Measurements from ENCODE around the gene TPRN.

TPRN gene

DNA sequence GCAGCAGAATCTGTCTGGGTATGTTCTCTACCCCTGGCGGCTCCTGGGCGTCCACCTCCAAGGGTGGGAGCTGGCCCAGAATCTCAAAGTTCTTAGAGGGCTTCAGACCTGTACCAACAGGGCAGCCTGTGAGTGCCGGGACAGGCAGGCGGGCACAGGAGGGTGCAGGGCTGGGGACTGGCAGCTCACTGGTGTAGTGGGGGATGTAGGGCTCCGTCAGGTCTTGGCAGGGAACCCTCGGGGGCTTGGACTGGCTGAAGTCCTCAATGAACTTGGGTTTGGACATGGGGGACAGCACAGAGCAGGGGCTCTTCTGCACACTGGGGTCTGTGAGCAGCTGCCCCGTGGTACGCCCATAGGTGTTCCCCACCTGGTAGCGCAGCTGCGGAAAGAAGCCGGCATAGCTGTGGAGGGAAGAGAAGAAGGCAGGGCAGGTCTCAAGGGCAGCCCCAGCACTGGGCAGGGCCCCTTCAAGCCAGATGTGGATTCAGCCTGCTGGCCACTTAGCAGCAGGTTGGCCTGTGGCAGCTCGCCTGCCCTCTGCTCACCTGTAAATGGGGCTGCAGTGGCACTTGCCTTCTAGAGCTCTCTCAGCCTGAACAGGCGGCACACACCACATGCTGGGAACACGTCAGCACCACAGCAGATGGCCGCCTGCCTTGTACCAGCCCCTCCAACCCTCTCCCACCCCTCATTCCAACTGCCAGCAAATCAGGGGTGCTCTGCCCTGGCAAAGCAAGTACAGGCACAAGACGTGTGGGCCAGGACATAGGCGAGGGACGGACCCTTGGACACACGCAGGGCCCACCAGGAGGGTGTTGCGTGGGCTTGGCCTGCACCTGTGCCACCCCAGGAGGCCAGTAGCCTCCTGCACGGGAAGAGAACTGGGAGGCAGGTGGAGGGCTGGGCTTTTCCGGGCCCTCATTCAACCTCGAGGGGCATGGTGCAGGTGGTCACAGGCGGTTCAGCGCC lies 45.2 kb upstream of the TPRN start:
- H3K4me2 ChIP-seq (ENCODE audit: low read length) = no peak overlapping the region
- peaks cover 19% of the 10 kb centered on the region for H3K4me1 ChIP-seq (ENCODE audit: insufficient read depth, low read length, severe bottlenecking)
- H3F3A ChIP-seq (ENCODE audit: insufficient read depth, low read length) = no peaks in the 10 kb centered on the region
- H3K9ac ChIP-seq (ENCODE audit: low read length) = no peak overlapping the region
- no peaks in the 10 kb centered on the region for H3K9me2 ChIP-seq (ENCODE audit: low read depth, low read length)
- TF ChIP-seq, protein P1, sequence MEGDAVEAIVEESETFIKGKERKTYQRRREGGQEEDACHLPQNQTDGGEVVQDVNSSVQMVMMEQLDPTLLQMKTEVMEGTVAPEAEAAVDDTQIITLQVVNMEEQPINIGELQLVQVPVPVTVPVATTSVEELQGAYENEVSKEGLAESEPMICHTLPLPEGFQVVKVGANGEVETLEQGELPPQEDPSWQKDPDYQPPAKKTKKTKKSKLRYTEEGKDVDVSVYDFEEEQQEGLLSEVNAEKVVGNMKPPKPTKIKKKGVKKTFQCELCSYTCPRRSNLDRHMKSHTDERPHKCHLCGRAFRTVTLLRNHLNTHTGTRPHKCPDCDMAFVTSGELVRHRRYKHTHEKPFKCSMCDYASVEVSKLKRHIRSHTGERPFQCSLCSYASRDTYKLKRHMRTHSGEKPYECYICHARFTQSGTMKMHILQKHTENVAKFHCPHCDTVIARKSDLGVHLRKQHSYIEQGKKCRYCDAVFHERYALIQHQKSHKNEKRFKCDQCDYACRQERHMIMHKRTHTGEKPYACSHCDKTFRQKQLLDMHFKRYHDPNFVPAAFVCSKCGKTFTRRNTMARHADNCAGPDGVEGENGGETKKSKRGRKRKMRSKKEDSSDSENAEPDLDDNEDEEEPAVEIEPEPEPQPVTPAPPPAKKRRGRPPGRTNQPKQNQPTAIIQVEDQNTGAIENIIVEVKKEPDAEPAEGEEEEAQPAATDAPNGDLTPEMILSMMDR (IDR thresholded peaks at IDR 0.05; ENCODE audit: low read length) = no peak
- no peak for TF ChIP-seq EZH2 (IDR thresholded peaks at IDR 0.05; ENCODE audit: borderline replicate concordance, low read length)
- H3K9me3 ChIP-seq (ENCODE audit: low read length) = no peaks in the 10 kb centered on the region
- peaks cover 28% of the 10 kb centered on the region for H3K36me3 ChIP-seq (ENCODE audit: insufficient read depth, low read length)
- H3K27me3 ChIP-seq (ENCODE audit: insufficient read depth, low read length) = 0 out of 2 replicates have a peak, but pooled peaks cover 6% of the 10 kb centered on the region
- no peak overlapping the region for H2AFZ ChIP-seq (ENCODE audit: low read length)
- no peak overlapping the region for H3K27ac ChIP-seq (ENCODE audit: low read depth, low read length, poor library complexity, severe bottlenecking)
- H3K4me3 ChIP-seq (ENCODE audit: low read depth, low read length, poor library complexity, severe bottlenecking) = no peak overlapping the region
- H3K79me2 ChIP-seq (ENCODE audit: insufficient read depth, low read length) = peaks cover 6% of the 10 kb centered on the region; the same call in 1 of the 2 replicates
- H4K20me1 ChIP-seq (ENCODE audit: insufficient read depth, low read length) = no peaks in the 10 kb centered on the region

DNA sequence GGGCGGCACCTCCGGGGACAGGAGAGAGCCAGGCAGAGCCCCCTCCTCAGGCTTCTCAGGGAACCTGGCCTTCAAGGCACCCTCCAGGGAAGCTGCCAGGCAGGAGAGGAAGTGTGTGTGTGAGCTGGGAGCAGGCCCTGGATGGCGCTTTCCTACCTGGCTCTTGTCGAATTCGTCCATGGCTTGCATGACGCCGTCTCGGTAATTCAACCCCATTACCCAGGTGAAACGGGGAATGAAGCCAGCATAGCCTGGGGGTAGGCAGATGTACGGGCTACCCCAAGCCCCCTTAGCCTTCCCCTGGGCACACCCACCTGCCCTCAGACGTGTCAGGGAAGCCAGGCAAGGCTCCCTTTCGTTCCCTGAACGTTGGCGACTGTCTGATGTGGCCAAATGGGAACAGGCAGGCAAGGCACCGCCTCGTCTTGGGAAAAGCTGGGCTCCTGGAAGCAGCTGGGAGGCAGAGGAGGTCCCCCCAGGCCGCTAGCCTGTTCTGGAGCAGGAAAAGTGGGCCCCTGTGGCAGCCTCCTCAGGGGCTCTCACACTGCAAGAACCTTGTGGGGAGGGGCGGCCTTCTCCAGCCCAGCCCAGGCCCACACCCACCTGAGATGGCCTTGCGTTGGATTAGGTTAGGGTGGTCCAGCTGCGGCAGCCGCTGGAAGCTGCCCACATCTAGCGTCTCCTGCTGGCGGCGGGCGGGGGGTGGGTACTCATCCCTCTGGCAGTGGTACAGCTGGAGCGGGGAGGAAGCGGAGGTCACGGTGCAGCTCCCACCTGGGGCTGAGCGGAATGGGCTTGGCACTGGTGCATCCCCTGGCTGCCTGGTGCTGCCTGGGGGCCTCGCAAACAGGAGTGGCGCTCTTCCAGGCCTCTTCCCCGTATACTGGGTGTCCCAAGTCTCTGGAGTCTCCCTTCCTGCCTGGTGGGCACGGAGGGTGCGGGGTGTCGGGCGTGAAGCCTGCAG lies 44.2 kb upstream of the TPRN start:
- H3K27ac ChIP-seq (ENCODE audit: low read depth, low read length, poor library complexity, severe bottlenecking) = no peak overlapping the region
- H3K9me3 ChIP-seq (ENCODE audit: low read length) = no peaks in the 10 kb centered on the region
- 0 out of 2 replicates have a peak, but pooled peaks cover 6% of the 10 kb centered on the region for H3K27me3 ChIP-seq (ENCODE audit: insufficient read depth, low read length)
- no peak overlapping the region for H2AFZ ChIP-seq (ENCODE audit: low read length)
- TF ChIP-seq, protein P1 (IDR thresholded peaks at IDR 0.05; ENCODE audit: low read length) = no peak
- TF ChIP-seq EZH2 (IDR thresholded peaks at IDR 0.05; ENCODE audit: borderline replicate concordance, low read length) = no peak
- no peaks in the 10 kb centered on the region for H4K20me1 ChIP-seq (ENCODE audit: insufficient read depth, low read length)
- H3K79me2 ChIP-seq (ENCODE audit: insufficient read depth, low read length) = peaks cover 6% of the 10 kb centered on the region; the same call in 1 of the 2 replicates
- H3K4me1 ChIP-seq (ENCODE audit: insufficient read depth, low read length, severe bottlenecking) = peaks cover 20% of the 10 kb centered on the region
- H3K9me2 ChIP-seq (ENCODE audit: low read depth, low read length) = no peaks in the 10 kb centered on the region
- H3K9ac ChIP-seq (ENCODE audit: low read length) = no peak overlapping the region
- peaks cover 28% of the 10 kb centered on the region for H3K36me3 ChIP-seq (ENCODE audit: insufficient read depth, low read length)
- no peaks in the 10 kb centered on the region for H3F3A ChIP-seq (ENCODE audit: insufficient read depth, low read length)
- no peak overlapping the region for H3K4me3 ChIP-seq (ENCODE audit: low read depth, low read length, poor library complexity, severe bottlenecking)
- H3K4me2 ChIP-seq (ENCODE audit: low read length) = no peak overlapping the region

Data from OCI-LY1 (cell line).